C1 segment of cervical spinal cord (tissue), 14 donors: ENCODE results near the gene CLIC6.
A peak's percentile ranks its signal among the peaks of the same experiment; 100 is the strongest.
"Not testable (repeated sequence)": the region's sequence is repeated elsewhere in the genome, so short reads cannot be mapped to it uniquely, and the experiment has no call there.

Experiments used
- DNase-seq, 14 donors: peaks; one replicate each; lab custom pipeline; 2025; lab: John Stamatoyannopoulos, UW

The CLIC6 gene

DNA sequence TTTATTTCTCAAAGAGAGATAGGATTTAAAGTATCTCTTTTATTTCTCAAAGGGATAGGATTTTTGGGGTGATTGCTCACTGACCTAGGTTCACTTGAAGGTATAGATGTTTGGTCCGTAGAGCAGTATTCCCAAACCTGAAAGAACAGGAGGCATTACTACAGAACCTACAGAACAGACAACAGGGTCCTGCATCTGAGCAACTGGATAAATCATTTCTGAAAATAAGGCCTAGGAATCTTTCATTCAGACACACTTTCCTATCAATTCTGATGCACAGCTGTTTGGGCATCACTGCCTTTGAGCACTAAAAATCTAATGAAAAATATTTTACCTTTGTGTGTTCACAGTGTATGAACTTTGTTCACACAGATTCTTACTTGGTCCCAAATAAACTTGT lies 17.2 kb upstream of the CLIC6 start:
- DNase-seq: no peak

DNA sequence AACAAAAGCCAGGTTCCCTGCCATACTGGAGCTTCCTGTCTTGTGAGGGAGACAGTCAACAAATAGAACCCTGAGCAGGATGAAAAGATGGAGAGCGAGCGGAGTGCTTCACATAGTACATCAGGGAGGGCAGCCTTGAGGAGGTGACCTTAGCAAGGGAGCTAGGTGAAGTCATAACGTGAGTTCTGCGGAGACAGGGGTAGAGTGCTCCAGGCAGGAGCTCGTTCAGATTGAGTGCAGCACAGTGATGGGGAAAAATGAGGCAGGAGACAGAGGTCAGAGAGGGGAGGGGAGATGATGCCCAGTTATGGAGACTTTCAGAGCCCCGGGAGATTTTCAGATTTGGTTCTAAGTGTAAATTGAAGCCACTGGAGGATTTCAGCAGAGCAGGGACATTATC lies 15.3 kb upstream of the CLIC6 start:
- no peak for DNase-seq

DNA sequence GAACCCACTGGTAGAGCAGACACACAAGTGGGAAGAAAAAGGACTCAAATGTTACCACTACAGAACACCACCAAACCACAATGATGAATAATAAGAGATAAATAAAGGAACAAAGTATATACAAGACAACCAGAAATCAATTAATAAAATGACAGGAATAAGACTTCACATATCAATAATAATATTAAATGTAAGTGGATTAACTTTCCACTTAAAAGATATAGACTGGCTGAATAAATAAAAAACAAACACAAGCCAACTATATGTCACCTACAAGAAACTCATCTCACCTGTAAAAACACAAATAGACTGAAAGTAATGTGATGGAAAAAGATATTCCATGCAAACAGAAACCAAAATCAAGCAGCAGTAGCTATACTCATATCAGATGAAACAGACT lies 6.9 kb upstream of the CLIC6 start:
- DNase-seq: no peak

DNA sequence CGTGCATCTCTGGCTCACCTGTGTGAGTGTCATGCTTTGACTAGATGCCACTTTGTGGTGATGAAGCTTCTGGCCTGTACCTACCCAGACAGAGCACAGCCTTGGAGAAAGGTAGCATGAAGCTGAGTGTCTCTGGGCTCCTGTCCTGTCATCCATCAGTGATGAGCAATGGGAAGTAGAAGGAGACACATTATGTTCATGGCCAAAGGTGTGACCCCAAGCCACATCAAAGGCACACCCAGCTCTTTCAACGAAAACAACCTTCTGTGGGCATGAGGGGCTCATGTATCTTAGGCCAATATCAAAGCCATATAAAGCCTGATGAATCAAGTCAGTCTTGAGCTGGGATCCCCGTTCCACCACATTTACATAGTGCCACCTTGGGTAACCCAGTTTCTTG lies 1.0 kb upstream of the CLIC6 start:
- no peak for DNase-seq

DNA sequence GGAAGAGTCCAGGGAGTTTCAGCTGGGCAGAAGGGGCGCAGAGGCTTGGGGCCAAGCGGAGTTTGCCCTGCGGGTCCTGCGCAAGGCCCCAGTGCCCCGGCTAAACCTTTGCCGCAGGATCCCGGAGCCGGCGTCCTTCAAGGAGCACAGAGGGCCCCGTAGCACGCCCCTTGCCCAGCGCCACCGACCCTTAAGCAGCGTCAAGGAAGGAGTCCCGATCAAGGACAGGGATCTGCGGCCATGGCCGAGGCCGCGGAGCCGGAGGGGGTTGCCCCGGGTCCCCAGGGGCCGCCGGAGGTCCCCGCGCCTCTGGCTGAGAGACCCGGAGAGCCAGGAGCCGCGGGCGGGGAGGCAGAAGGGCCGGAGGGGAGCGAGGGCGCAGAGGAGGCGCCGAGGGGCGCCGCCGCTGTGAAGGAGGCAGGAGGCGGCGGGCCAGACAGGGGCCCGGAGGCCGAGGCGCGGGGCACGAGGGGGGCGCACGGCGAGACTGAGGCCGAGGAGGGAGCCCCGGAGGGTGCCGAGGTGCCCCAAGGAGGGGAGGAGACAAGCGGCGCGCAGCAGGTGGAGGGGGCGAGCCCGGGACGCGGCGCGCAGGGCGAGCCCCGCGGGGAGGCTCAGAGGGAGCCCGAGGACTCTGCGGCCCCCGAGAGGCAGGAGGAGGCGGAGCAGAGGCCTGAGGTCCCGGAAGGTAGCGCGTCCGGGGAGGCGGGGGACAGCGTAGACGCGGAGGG lies 520 bp downstream of the CLIC6 start:
- DNase-seq: no peak

DNA sequence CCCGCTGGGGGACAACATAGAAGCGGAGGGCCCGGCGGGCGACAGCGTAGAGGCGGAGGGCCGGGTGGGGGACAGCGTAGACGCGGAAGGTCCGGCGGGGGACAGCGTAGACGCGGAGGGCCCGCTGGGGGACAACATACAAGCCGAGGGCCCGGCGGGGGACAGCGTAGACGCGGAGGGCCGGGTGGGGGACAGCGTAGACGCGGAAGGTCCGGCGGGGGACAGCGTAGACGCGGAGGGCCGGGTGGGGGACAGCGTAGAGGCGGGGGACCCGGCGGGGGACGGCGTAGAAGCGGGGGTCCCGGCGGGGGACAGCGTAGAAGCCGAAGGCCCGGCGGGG lies 1.1 kb downstream of the CLIC6 start:
- not testable (repeated sequence) for DNase-seq

DNA sequence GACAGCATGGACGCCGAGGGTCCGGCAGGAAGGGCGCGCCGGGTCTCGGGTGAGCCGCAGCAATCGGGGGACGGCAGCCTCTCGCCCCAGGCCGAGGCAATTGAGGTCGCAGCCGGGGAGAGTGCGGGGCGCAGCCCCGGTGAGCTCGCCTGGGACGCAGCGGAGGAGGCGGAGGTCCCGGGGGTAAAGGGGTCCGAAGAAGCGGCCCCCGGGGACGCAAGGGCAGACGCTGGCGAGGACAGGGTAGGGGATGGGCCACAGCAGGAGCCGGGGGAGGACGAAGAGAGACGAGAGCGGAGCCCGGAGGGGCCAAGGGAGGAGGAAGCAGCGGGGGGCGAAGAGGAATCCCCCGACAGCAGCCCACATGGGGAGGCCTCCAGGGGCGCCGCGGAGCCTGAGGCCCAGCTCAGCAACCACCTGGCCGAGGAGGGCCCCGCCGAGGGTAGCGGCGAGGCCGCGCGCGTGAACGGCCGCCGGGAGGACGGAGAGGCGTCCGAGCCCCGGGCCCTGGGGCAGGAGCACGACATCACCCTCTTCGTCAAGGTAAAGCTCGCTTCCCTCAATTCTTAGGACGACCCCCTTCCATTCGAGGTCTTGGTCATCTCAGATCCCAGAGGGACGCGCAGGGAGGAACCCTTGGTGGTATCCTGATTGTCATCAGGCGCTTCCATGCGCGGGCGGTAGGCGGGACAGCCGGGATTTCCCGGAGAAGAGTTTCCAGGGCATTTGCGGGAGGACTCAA lies 1.6 kb downstream of the CLIC6 start:
- no peak for DNase-seq

DNA sequence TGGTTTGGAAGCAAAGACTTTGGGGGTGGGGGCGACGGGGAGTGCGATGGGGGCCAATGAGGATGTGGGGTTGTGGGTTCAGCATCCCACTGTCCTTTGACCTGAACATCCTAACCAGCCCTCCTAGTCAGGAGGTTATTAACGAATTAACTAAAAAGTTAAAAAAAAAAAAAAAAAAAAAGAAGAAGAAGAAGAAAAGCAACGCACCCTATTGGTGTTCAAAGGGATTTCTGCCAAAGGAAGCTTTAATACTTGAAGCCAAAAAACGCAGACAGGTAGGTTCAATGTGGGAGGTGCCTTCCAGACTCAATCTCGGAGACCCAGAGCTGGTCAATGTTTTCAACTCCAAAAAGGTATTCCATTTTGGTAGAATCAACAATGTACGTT lies 2.2 kb downstream of the CLIC6 start:
- no peak for DNase-seq

DNA sequence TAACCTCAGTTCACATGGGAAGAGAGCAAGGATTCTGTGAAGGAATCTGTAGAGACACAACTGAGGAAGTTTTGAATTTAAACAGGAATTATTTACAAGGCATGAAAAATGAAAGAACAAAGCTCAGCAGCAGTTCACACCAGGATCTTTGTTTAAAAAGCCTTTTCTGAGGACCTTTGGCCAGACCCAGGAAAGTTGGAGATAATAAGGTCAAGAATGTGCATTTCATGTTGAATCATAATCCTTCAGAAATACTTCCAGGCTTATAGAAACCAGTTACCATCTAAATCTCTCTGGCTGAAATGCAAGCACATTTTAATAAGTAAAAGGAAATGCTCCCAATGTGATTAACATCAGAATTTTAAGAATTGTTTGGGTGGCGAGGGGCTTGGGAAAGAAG lies 2.7 kb downstream of the CLIC6 start:
- no peak for DNase-seq

DNA sequence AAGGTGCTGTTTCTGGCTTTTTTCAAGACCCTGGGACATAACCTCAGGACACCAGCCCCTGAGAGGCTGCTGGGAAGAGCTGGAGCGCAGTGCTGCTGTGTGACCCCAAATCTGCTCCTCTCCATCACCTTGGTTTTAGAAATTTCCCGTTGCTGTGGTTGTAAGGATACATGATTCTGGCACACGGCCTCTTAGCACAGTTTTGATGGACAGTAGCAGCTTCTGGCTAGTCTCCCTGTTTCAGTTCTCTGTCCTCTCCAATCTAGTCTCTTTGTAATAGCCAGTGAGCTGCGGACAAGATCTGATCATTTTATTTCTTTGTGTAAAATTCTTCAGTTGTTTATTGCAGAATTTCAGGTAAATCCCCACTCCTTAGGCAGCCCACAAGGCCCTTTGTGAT lies 3.1 kb downstream of the CLIC6 start:
- no peak for DNase-seq

DNA sequence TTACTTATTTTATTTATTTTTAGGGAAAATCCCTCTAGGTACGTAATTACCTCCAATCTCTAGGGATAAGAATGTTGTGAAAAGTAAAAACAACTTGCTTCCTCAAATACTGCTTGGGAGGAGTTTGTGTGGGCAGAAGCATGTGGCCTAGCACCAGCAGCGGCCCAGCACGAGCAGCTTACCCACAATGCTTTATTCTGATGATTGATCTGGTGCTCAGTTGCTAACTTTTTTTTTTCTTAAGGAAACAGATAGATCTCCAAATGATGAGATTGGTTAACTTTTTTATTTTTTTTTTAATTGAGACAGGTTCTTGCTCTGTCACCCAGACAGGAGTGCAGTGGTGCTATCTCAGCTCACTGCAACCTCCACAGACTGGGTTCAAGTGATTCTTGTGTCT lies 4.2 kb downstream of the CLIC6 start:
- no peak for DNase-seq

DNA sequence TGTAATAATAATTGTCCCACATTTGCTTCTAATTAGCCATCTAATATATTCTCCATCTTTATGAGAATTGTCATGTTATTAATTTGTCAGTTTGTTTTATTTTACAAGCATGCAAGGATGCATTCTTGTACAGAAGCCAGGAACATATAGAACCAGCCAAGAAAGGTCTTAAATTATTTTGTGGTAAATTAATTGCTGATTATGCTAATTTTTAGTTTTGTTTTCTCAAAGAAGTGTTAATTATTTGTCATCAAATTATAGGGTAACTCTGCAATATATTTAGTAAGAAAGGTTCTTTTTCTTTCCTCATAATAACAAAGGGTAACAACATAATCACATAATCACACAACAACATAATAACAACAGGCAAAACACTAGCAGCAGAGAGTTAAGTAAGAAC lies 5.7 kb downstream of the CLIC6 start:
- no peak for DNase-seq

DNA sequence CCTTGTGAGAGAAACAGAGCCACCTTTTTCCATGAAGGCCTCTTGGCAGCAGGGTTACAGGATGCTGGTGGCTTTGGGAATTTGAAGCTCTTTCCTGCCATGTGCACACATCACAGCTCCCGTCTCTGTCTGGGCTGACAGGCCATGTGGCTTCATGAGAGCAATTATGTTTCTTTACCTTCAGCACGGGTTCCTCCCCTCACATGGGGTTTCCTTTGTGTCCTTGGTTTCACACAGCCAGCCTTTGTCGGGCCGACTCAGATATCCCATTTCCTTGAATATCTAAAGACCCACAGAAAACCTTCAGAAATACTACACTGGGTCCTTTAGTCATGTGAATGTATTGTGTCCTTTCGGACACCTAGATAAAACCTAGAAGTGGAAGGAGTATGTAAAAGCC lies 7.1 kb downstream of the CLIC6 start:
- no peak for DNase-seq

DNA sequence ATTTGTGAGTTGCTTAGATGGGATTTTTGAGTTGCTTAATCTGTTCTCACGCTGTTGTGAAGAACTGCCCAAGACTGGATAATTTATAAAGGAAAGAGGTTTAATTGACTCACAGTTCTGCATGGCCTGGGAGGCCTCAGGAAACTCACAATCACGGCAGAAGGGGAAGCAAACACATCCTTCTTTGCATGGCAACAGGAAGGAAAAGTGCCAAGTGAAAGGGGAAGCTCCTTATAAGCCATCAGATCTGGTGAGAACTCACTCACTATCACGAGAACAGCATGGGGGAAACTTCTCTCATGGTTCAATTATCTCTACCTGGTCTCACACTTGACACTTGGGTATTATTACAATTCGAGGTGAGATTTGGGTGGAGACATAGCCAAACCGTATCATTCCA lies 10.3 kb downstream of the CLIC6 start:
- DNase-seq: no peak

DNA sequence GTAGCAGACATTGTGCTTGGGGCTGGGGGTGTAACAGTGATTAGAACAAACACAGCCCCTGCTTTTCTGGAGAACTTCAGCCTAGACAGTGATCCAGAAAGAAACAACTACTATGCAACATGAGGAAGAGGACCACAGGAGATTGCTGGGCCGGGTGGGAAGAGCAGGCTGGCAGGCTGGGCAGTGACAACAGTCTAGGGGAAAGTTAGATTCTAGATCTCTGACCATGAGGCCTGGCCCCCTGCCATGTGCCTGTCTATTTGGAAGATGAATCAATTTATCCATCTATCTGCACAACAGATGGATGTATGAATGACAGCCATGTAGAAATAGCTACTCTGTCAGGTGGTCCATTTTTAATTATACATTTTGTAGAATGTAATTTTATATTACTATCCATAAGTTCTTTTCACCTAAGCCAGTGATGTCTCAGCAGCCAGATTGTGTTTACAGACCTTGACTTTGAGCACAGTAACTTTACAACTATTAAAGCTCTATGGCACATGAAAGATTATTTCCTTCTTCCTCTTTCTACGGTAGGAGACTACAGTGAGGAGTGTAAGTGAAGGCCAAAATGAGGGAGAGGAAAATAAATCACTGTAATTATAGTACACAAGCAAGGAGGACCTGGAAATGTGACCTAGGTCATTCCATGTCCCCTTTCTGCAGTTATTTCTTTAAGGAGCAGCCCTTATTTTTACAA lies 15.5 kb downstream of the CLIC6 start:
- no peak for DNase-seq

DNA sequence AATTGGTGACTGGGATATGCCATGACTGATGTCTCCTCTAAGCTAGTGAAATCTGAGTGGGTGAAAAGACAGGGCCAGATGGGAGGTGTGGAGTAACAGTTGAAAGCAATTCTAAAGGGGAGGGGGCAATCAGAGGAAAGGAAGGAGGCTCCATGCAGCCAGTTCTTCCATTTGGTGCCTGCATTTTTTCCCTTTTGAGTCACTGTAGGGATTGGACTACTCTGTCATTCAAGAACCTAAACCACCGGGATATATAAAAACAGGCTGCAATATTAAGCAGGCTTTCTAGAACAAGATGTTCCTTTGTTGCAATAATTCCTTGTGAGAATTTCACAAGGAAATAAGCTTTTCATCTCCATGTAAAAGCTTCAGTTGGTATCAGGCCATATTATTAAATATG lies 18.3 kb downstream of the CLIC6 start:
- no peak for DNase-seq

DNA sequence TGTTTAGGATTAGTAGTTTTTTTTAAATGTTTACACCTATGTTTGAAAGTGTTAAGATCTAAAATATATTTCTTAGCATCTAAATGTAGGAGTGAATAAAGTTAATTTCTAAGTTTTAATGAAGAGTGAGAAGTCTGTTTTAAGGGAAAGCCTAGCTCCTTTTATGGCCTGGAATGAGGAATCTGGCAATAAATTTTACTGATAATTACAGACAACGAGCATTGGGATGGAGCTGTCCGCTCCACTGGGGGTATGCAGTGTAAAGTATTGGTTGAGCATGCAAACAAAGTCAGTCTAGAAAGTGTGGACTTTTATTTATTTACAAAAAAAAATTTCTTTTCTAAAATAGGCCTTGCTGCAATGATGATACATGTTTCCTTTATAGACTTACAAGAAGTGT lies 19.0 kb downstream of the CLIC6 start:
- DNase-seq: no peak

DNA sequence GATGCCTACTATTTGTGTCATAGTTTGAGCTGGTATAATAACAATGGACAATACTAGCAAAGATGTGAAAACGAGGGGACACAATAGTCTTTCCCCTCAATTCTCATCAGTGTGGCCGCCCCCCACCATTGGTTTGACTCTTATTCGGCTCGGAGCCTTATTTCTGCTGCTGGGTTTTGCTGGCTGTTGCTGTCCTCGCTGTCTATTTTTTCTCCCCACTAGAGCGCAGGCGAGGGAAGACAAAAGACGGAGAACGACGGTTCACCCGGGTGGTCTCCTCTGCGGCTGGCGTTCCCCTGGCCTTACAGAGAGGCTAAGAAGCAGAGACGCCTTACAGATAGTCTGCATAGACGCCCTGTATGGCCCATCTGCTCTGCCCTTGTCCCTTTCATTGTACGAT lies 19.4 kb downstream of the CLIC6 start:
- DNase-seq: peak in 1 of 14 donors; percentile 5

DNA sequence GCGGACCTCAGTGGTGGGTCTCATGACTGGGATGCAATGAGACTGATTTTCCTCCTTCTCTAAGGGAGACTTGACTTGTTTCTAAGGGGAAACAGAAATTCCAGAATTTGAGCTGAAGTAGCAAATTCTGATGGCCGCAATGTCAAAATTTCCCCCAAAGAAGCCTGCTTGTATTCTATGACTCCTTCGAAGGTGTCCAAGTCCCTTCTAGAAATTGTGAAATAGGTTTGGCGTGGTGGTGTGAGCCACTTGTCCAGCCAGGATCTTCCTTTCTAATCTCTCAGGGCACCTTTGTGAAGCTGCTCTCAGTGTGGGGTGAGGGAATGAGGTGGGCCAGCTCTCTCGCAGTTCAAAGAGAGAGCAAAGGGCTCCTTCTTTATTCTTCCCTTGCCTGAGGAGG lies 19.9 kb downstream of the CLIC6 start:
- no peak for DNase-seq

DNA sequence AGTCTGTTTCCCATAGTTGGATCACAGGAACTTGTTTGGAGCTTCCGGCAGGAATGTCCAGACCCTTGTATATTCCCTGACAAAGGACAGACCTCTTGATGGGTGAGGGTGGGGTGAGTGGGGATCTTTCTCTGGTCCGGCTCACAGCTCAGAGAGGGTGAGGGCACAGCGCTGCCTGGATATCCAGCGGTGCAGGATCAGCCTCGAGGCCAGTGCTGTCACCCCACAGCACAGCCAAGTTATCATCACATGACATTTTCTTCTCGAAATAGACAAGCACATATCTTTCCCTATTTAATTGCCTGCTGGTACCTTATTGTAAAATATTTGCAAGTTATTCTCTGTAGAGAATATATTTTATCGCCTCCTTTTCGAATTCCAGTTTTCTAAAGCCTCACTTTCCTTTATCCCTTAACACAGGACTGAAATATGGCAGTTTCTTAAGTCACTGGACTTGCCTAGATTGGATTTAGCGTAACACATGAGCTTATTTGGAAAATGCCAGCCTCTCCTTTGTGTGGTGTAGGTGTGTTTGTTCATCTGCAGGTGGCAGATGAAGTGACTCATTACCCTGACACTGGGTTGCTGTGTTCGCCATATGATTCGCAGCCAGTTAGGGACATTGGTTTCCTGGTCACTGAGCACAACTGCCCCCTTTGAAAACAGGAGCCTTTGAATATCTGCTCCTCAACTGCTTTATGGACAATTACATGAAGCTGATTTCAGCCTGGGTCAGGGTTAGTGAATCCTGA lies 21.4 kb downstream of the CLIC6 start:
- DNase-seq: no peak

DNA sequence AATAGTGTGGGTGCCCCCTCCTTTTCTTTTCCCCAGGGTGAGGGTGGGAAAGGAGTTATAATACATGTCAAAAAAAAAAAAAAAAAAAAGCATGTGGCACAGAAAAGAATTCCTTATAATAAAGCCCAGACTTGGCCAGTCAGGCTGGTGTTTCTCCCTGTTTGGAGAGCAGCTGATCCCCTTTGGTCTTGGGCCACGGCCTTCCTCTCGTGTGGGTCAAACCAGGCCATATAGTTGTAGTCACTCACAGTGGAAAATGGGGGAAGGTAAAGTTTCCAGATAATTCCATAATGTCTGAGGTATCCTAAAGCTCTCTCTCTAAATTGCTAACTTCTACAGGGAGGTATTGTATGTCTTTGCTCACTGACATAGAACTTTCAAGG lies 22.0 kb downstream of the CLIC6 start:
- no peak for DNase-seq

DNA sequence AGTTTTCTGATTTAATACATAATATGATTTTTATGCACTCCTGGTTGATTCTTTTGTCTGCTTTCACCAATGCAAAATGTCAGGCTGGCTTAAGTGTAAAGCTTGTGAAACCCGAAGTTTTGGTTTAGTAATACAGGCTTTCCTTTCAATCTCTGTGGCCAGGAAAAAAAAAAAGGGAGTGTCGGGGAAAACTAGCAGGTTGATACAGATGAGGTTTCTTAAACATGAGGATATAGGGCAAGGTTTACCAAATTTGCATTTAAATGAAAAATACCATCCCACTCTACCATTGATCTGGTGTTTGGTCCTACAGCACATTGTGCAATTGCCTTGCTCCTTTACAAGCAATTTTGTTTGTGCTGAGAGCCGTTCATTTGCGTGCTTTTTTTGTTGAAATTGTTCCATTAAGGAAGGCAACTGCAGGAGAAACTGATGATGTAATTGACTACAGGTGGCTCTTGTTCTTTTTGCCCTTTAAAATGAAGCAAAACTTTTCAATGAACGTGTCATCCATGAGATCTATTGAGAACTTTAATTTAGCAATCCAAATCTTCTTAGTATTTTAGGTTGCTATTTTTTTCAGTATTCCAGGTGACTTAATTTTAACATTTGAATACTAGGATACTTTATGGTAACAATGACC lies 22.7 kb downstream of the CLIC6 start:
- DNase-seq: no peak
